Stimulated activated CD8-positive, alpha-beta memory T cell treated with anti-CD3 and anti-CD28 coated beads, Interleukin-12 subunit alpha, Interleukin-12 subunit beta, amount 100 ng/mL, for 24 hours (primary cell): ENCODE results near the gene RTP3.
"Not testable (repeated sequence)": the region's sequence is repeated elsewhere in the genome, so short reads cannot be mapped to it uniquely, and the experiment has no call there.

Experiments
- DNase-seq: peaks from one replicate; pipeline ENCODE4 v3.0.0-alpha.2; 2020; ENCODE audit errors: extremely low read depth

RTP3 gene

GRCh38 chr3:46519952-46520351 is 22.2 kb downstream of the RTP3 start:
- DNase-seq, result no peak

- no peak for DNase-seq
These were observed 22.8 kb downstream of the RTP3 start for GRCh38 chr3:46520531-46520930.

- DNase-seq, result no peak
These were observed 23.3 kb downstream of the RTP3 start for GRCh38 chr3:46521096-46521495.

GRCh38 chr3:46522201-46522600 is 24.4 kb downstream of the RTP3 start:
- not testable (repeated sequence) for DNase-seq

GRCh38 chr3:46523556-46523955 is 25.8 kb downstream of the RTP3 start:
- DNase-seq, result no peak

GRCh38 chr3:46524008-46524407 is 26.2 kb downstream of the RTP3 start:
- DNase-seq, result no peak

GRCh38 chr3:46524832-46525231 is 27.1 kb downstream of the RTP3 start:
- no peak for DNase-seq

GRCh38 chr3:46527239-46527638 is 29.5 kb downstream of the RTP3 start:
- no peak for DNase-seq

- no peak for DNase-seq
These were observed 35.3 kb downstream of the RTP3 start for GRCh38 chr3:46533091-46533490.

GRCh38 chr3:46535746-46536145 is 38.0 kb downstream of the RTP3 start:
- no peak for DNase-seq

- no peak for DNase-seq
These were observed 39.0 kb downstream of the RTP3 start for GRCh38 chr3:46536758-46537157.

- no peak for DNase-seq
These were observed 39.5 kb downstream of the RTP3 start for GRCh38 chr3:46537316-46537715.

- DNase-seq, result no peak
These were observed 40.0 kb downstream of the RTP3 start for GRCh38 chr3:46537779-46538178.

- not testable (repeated sequence) for DNase-seq
These were observed 40.6 kb downstream of the RTP3 start for GRCh38 chr3:46538425-46538802.

GRCh38 chr3:46538803-46539442 is 41.1 kb downstream of the RTP3 start:
- DNase-seq, result no peak

- no peak for DNase-seq
These were observed 41.7 kb downstream of the RTP3 start for GRCh38 chr3:46539443-46540005.

GRCh38 chr3:46540550-46540949 is 42.8 kb downstream of the RTP3 start:
- no peak for DNase-seq

GRCh38 chr3:46541835-46542234 is 44.1 kb downstream of the RTP3 start:
- no peak for DNase-seq

GRCh38 chr3:46542344-46542743 is 44.6 kb downstream of the RTP3 start:
- DNase-seq, result no peak

- no peak for DNase-seq
These were observed 45.0 kb downstream of the RTP3 start for GRCh38 chr3:46542801-46543201.

- DNase-seq, result no peak
These were observed 47.2 kb downstream of the RTP3 start for GRCh38 chr3:46544771-46545503.

GRCh38 chr3:46545818-46546630 is 48.2 kb downstream of the RTP3 start:
- no peak for DNase-seq
